H9 (cell line): ENCODE measurements around the gene HIPK3. TPM values are rescaled to one million over a fixed set of nuclear protein-coding genes. Genes with fewer than 3 reads are reported as not detected.

Experiments used
- DNase-seq: peaks from one replicate; pipeline ENCODE4 v3.0.0-alpha.2; 2017
- H2AFZ ChIP-seq: one replicate; pipeline ENCODE4 v1.6.1; 2013; ENCODE audit warnings: mild to moderate bottlenecking, low read length, control low read depth, moderate library complexity
- H2AK5ac ChIP-seq: 2 replicates; pipeline ENCODE4 v1.6.1; 2013; ENCODE audit warnings: low read length, control low read depth, mixed read lengths; ENCODE audit not compliant: insufficient read length
- H2BK120ac ChIP-seq: one replicate; pipeline ENCODE4 v1.6.1; 2013; ENCODE audit warnings: low read depth, mild to moderate bottlenecking, low read length, control low read depth, inconsistent platforms; ENCODE audit not compliant: poor library complexity, severe bottlenecking
- H2BK12ac ChIP-seq: 2 replicates; pipeline ENCODE4 v1.6.1; 2013; ENCODE audit warnings: low read length, control low read depth, mixed read lengths, low read depth; ENCODE audit not compliant: insufficient read length
- H2BK15ac ChIP-seq: 2 replicates; pipeline ENCODE4 v1.6.1; 2013; ENCODE audit warnings: low read depth, low read length, control low read depth
- H2BK20ac ChIP-seq: one replicate; pipeline ENCODE4 v1.6.1; 2013; ENCODE audit warnings: low read depth, mild to moderate bottlenecking, low read length, control low read depth, inconsistent platforms; ENCODE audit not compliant: poor library complexity, severe bottlenecking
- H2BK5ac ChIP-seq: 2 replicates; pipeline ENCODE4 v1.6.1; 2013; ENCODE audit warnings: low read length, control low read depth, mixed read lengths; ENCODE audit not compliant: insufficient read length
- H3K14ac ChIP-seq: 2 replicates; pipeline ENCODE4 v1.6.1; 2013; ENCODE audit warnings: low read length, control low read depth; ENCODE audit not compliant: insufficient read depth
- H3K18ac ChIP-seq: 2 replicates; pipeline ENCODE4 v1.6.1; 2013; ENCODE audit warnings: low read depth, mild to moderate bottlenecking, mixed read lengths, low read length, control low read depth; ENCODE audit not compliant: insufficient read length
- H3K23ac ChIP-seq: 2 replicates; pipeline ENCODE4 v1.6.1; 2013; ENCODE audit warnings: low read length, control low read depth, mixed read lengths, low read depth; ENCODE audit not compliant: insufficient read length
- H3K23me2 ChIP-seq: 2 replicates; pipeline ENCODE4 v1.6.1; 2013; ENCODE audit warnings: low read depth, mild to moderate bottlenecking, mixed read lengths, low read length, control low read depth; ENCODE audit not compliant: insufficient read length, poor library complexity, severe bottlenecking
- H3K27ac ChIP-seq: 2 replicates; pipeline ENCODE4 v1.5.1; 2013; ENCODE audit warnings: low read length, control low read depth, mixed read lengths, low read depth; ENCODE audit not compliant: insufficient read length
- H3K27me3 ChIP-seq: 2 replicates; pipeline ENCODE4 v1.6.1; 2013; ENCODE audit warnings: low read length, control low read depth, inconsistent platforms; ENCODE audit not compliant: insufficient read depth
- H3K4ac ChIP-seq: 2 replicates; pipeline ENCODE4 v1.6.1; 2013; ENCODE audit warnings: low read depth, mild to moderate bottlenecking, control low read depth, inconsistent platforms, low read length, moderate library complexity
- H3K4me1 ChIP-seq: 2 replicates; pipeline ENCODE4 v1.6.1; 2013; ENCODE audit warnings: low read length, control low read depth, inconsistent platforms; ENCODE audit not compliant: insufficient read depth
- H3K4me2 ChIP-seq: 2 replicates; pipeline ENCODE4 v1.6.1; 2013; ENCODE audit warnings: low read length, control low read depth, mixed read lengths; ENCODE audit not compliant: insufficient read length, insufficient read depth
- H3K56ac ChIP-seq: 2 replicates; pipeline ENCODE4 v1.6.1; 2013; ENCODE audit warnings: low read depth, mild to moderate bottlenecking, mixed read lengths, low read length, control low read depth; ENCODE audit not compliant: insufficient read length
- H3K79me1 ChIP-seq: 2 replicates; pipeline ENCODE4 v1.6.1; 2013; ENCODE audit warnings: low read depth, mild to moderate bottlenecking, moderate library complexity, low read length, control low read depth, inconsistent platforms; ENCODE audit not compliant: insufficient read depth, poor library complexity, severe bottlenecking
- H3K79me2 ChIP-seq: 2 replicates; pipeline ENCODE4 v1.6.1; 2013; ENCODE audit warnings: low read length, control low read depth, inconsistent platforms; ENCODE audit not compliant: insufficient read depth
- H3K9ac ChIP-seq: 2 replicates; pipeline ENCODE4 v1.6.1; 2013; ENCODE audit warnings: low read length, control low read depth, mixed read lengths; ENCODE audit not compliant: insufficient read length; ENCODE audit errors: extremely low read depth
- H3K9me3 ChIP-seq: one replicate; pipeline ENCODE4 v1.6.1; 2013; ENCODE audit warnings: low read depth, low read length, inconsistent platforms; ENCODE audit not compliant: control insufficient read depth
- H3T11ph ChIP-seq: one replicate; pipeline ENCODE4 v1.6.1; 2013; ENCODE audit warnings: mild to moderate bottlenecking, low read length, control low read depth, inconsistent platforms
- H4K20me1 ChIP-seq: one replicate; pipeline ENCODE4 v1.6.1; 2013; ENCODE audit not compliant: control insufficient read depth, insufficient read length, insufficient read depth
- H4K5ac ChIP-seq: 2 replicates; pipeline ENCODE4 v1.6.1; 2013; ENCODE audit warnings: low read depth, mild to moderate bottlenecking, mixed read lengths, low read length, control low read depth; ENCODE audit not compliant: insufficient read length
- H4K8ac ChIP-seq: replicated peaks from 2 replicates; pipeline ENCODE4 v1.6.1; 2013; ENCODE audit warnings: low read length, control low read depth, mixed read lengths, low read depth; ENCODE audit not compliant: insufficient read length
- H4K91ac ChIP-seq: 2 replicates; pipeline ENCODE4 v1.6.1; 2013; ENCODE audit warnings: low read depth, mild to moderate bottlenecking, moderate library complexity, mixed read lengths, low read length, control low read depth; ENCODE audit not compliant: insufficient read length
- H3K27ac Mint-ChIP-seq, 3 experiments: 2 replicates in 2 of 3; 3 replicates in 1 of 3; pipeline ENCODE4 v1.8.0; 2020 to 2021; ENCODE audit warnings: mixed read lengths in 3 of 3, mild to moderate bottlenecking in 1 of 3, moderate library complexity in 1 of 3
- H3K27me3 Mint-ChIP-seq: 2 replicates; pipeline ENCODE4 v1.8.0; 2021; ENCODE audit warnings: low read depth, mild to moderate bottlenecking, moderate library complexity, mixed read lengths
- H3K36me3 Mint-ChIP-seq, 3 experiments: 2 replicates in 2 of 3; 3 replicates in 1 of 3; pipeline ENCODE4 v1.8.0; 2020 to 2021; ENCODE audit warnings: low read depth in 3 of 3, mixed read lengths in 3 of 3; ENCODE audit not compliant: insufficient read depth in 1 of 3
- H3K4me1 Mint-ChIP-seq, 2 experiments: 2 replicates each; pipeline ENCODE4 v1.8.0; 2020; ENCODE audit warnings: mixed read lengths in 2 of 2
- H3K4me3 Mint-ChIP-seq, 2 experiments: 2 replicates in 1 of 2; 3 replicates in 1 of 2; pipeline ENCODE4 v1.8.0; 2020 to 2021; ENCODE audit warnings: mild to moderate bottlenecking in 2 of 2, mixed read lengths in 2 of 2, moderate library complexity in 1 of 2
- H3K9me3 Mint-ChIP-seq, 2 experiments: 2 replicates in 1 of 2; 3 replicates in 1 of 2; pipeline ENCODE4 v1.8.0; 2020; ENCODE audit warnings: mild to moderate bottlenecking in 2 of 2, mixed read lengths in 2 of 2, moderate library complexity in 1 of 2
- CTCF ChIP-seq: fragments of 200-600 bp; sonication (generic); conservative IDR thresholded peaks from 3 replicates; pipeline ENCODE4 v1.8.0; 2021; ENCODE audit warnings: antibody characterized with exemption, mild to moderate bottlenecking
- WGBS: extraction: QIAGEN DNeasy Blood & Tissue Kit; methylation state at CpG from one replicate; pipeline ENCODE4 v1.1.7; 2013; ENCODE audit warnings: missing lambda C conversion rate, low lambda C conversion rate, mixed read lengths; ENCODE audit not compliant: insufficient read length; ENCODE audit errors: extremely low coverage; 5-methylcytosine and 5-hydroxymethylcytosine counted together
- total RNA-seq: library from RNA; stranded (reverse); gene quantifications from 2 replicates; pipeline ENCODE4 v1.2.1, GENCODE V29; 2021

HIPK3 gene
- total RNA-seq, 1 experiment from 2014 or later = 23.4 TPM

GRCh38 chr11:33320814-33321330, 63.7 kb downstream of the HIPK3 start:
- no peaks in the 10 kb centered on the region; the same call in 1 of the 2 replicates for H3K79me2 ChIP-seq
- H3K18ac ChIP-seq = no peak overlapping the region
- no peak overlapping the region for H4K5ac ChIP-seq
- peaks cover 7% of the 10 kb centered on the region for H3K79me1 ChIP-seq
- no peak overlapping the region for H3K9ac ChIP-seq
- H3K56ac ChIP-seq = no peak overlapping the region
- H3K4me1 ChIP-seq = no peaks in the 10 kb centered on the region; the same call in 1 of the 2 replicates
- no CpG with 5 or more reads among the region's 6 CpGs for whole genome bisulfite sequencing
- no peak overlapping the region for H2BK20ac ChIP-seq
- H2AFZ ChIP-seq = no peak overlapping the region
- H3K23me2 ChIP-seq = no peaks in the 10 kb centered on the region
- no peaks in the 10 kb centered on the region for H3K27me3 ChIP-seq
- no peaks in the 10 kb centered on the region for H3K36me3 Mint-ChIP-seq
- no peak overlapping the region for H4K8ac ChIP-seq
- H3K4me1 Mint-ChIP-seq = peaks cover 5 to 6% of the 10 kb centered on the region in 2 experiments; a peak in 2 of 4 replicates
- no peaks in the 10 kb centered on the region for H4K20me1 ChIP-seq
- no peak overlapping the region for H2BK120ac ChIP-seq
- TF ChIP-seq CTCF = no peak
- no peak for DNase-seq
- no peak overlapping the region for H3K4ac ChIP-seq
- no peak overlapping the region for H3K27ac Mint-ChIP-seq
- H3K9me3 Mint-ChIP-seq = no peaks in the 10 kb centered on the region
- H2BK12ac ChIP-seq = no peak overlapping the region
- H3K9me3 ChIP-seq = no peaks in the 10 kb centered on the region
- no peak overlapping the region for H3K23ac ChIP-seq
- no peak overlapping the region for H2BK15ac ChIP-seq
- no peaks in the 10 kb centered on the region for H3K27me3 Mint-ChIP-seq
- H2BK5ac ChIP-seq = no peak overlapping the region
- no peak overlapping the region for H4K91ac ChIP-seq
- no peak overlapping the region for H3K27ac ChIP-seq
- H3K4me3 Mint-ChIP-seq = no peak overlapping the region
- no peak overlapping the region for H3T11ph ChIP-seq
- H3K4me2 ChIP-seq = no peak overlapping the region
- H2AK5ac ChIP-seq = no peak overlapping the region
- H3K14ac ChIP-seq = no peak overlapping the region
